ENCODE results near the gene DHX38.

DHX38 gene

GRCh38 chr16:72123426-72123825 is 29.8 kb downstream of the DHX38 start:
- no peak for DNase-seq (ENCODE audit: low spot score)

GRCh38 chr16:72124148-72124547 is 30.5 kb downstream of the DHX38 start:
- no peak for DNase-seq (ENCODE audit: low spot score)

- DNase-seq (ENCODE audit: low spot score) = peak; percentile 66
Measured at GRCh38 chr16:72124761-72125634, 31.4 kb downstream of the DHX38 start.

- DNase-seq (ENCODE audit: low spot score) = no peak
Measured at GRCh38 chr16:72125635-72126428, 32.2 kb downstream of the DHX38 start.

GRCh38 chr16:72126429-72126765 is 32.8 kb downstream of the DHX38 start:
- DNase-seq (ENCODE audit: low spot score) = peak; percentile 51

- no peak for DNase-seq (ENCODE audit: low spot score)
Measured at GRCh38 chr16:72128701-72129100, 35.1 kb downstream of the DHX38 start.

GRCh38 chr16:72129976-72130656 is 36.5 kb downstream of the DHX38 start:
- DNase-seq (ENCODE audit: low spot score) = no peak

- DNase-seq (ENCODE audit: low spot score) = no peak
Measured at GRCh38 chr16:72131036-72131435, 37.4 kb downstream of the DHX38 start.

- no peak for DNase-seq (ENCODE audit: low spot score)
Measured at GRCh38 chr16:72132726-72133125, 39.1 kb downstream of the DHX38 start.

- no peak for DNase-seq (ENCODE audit: low spot score)
Measured at GRCh38 chr16:72134507-72134906, 40.9 kb downstream of the DHX38 start.

GRCh38 chr16:72137380-72138063 is 43.9 kb downstream of the DHX38 start:
- no peak for DNase-seq (ENCODE audit: low spot score)

GRCh38 chr16:72138064-72138572 is 44.5 kb downstream of the DHX38 start:
- DNase-seq (ENCODE audit: low spot score) = no peak

- DNase-seq (ENCODE audit: low spot score) = no peak
Measured at GRCh38 chr16:72139908-72140307, 46.3 kb downstream of the DHX38 start.

GRCh38 chr16:72142476-72142875 is 48.8 kb downstream of the DHX38 start:
- DNase-seq (ENCODE audit: low spot score) = no peak

GRCh38 chr16:72149676-72150464 is 56.2 kb downstream of the DHX38 start:
- DNase-seq (ENCODE audit: low spot score) = no peak

- no peak for DNase-seq (ENCODE audit: low spot score)
Measured at GRCh38 chr16:72159386-72159785, 65.7 kb downstream of the DHX38 start.

- no peak for DNase-seq (ENCODE audit: low spot score)
Measured at GRCh38 chr16:72159801-72160200, 66.2 kb downstream of the DHX38 start.

GRCh38 chr16:72162105-72162692 is 68.6 kb downstream of the DHX38 start:
- DNase-seq (ENCODE audit: low spot score) = no peak

Measured in COLO829 (cell line).